ENCODE results near the gene PVALB.

DNA sequence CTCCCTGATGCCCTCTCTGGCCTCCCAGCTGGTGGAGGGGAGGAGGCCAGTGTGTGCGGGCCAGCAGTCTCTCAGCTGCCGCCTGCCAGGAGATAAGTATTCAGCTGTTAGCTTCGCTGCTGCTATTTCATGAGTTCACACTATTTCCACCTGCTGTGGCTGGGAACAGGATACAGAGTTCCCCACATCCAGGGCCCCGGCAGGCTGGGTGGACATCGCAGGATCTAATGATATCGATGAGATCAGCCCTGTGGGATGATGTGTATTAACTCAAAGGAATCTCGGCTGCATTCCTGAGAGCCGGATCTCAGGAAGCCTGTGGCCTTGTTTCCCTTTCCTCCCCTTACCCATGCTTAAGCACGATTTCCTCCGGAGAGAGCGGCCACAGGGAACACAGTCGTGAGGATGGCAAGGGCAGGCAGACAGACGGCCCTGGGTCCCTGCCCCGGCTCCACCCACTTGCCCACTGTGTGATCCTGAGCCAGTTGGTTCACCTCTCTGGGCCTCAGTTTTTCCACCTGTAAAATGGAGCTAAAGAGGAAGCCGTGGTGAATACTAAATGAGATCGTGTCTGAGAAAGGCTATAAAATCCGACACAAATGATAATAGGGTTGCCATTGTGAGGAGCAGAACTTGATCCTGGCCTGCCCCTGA lies 6.5 kb upstream of the PVALB start:
- TF ChIP-seq, protein P1, sequence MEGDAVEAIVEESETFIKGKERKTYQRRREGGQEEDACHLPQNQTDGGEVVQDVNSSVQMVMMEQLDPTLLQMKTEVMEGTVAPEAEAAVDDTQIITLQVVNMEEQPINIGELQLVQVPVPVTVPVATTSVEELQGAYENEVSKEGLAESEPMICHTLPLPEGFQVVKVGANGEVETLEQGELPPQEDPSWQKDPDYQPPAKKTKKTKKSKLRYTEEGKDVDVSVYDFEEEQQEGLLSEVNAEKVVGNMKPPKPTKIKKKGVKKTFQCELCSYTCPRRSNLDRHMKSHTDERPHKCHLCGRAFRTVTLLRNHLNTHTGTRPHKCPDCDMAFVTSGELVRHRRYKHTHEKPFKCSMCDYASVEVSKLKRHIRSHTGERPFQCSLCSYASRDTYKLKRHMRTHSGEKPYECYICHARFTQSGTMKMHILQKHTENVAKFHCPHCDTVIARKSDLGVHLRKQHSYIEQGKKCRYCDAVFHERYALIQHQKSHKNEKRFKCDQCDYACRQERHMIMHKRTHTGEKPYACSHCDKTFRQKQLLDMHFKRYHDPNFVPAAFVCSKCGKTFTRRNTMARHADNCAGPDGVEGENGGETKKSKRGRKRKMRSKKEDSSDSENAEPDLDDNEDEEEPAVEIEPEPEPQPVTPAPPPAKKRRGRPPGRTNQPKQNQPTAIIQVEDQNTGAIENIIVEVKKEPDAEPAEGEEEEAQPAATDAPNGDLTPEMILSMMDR (IDR thresholded peaks at IDR 0.05), result no peak
- no peak for TF ChIP-seq ZFX (IDR thresholded peaks at IDR 0.05; ENCODE audit: borderline replicate concordance)

Measured in 22Rv1 (cell line).